NCI-H524 (cell line): ENCODE measurements around the gene CCDC8.
"Not testable (repeated sequence)": the region's sequence is repeated elsewhere in the genome, so short reads cannot be mapped to it uniquely, and the experiment has no call there.

Experiments
- DNase-seq, 2 experiments: peaks; one replicate each; lab custom pipeline; 2025; lab: John Stamatoyannopoulos, UW

Gene CCDC8

DNA sequence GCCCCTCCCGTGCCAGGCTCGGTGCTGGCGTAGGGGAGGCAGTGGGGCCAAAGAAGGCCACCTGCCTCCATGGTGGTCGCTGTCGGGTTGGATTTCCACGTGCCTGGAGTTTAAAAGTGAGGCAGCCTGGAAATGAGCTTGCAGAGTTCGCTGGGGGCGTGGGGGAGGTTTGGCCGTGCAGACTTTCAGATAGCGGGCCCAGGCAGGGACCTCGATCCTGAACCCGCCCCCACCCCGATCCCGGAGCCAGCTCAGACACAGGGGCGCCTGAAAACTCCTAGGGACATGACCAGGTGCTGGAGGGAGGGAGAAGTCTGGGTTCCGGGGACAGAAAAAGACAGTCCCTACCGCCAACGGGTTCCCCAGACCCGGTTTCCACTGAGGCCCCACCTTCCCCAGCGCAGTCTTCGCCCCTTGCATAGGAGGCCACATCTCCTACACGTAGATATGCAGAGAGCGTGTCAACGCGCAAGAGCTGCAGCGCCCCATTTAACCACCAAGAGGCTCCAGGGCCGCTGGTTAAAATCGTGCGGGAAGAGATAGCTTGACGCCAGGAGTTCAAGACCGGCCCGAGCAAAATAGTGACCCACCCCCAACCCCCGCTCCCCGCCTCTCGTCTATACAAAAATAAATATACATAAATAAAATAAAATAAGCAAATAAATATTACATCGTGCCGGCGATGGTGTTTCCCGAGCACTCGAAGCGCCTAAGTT lies 8.5 kb downstream of the CCDC8 start:
- no peak for DNase-seq

DNA sequence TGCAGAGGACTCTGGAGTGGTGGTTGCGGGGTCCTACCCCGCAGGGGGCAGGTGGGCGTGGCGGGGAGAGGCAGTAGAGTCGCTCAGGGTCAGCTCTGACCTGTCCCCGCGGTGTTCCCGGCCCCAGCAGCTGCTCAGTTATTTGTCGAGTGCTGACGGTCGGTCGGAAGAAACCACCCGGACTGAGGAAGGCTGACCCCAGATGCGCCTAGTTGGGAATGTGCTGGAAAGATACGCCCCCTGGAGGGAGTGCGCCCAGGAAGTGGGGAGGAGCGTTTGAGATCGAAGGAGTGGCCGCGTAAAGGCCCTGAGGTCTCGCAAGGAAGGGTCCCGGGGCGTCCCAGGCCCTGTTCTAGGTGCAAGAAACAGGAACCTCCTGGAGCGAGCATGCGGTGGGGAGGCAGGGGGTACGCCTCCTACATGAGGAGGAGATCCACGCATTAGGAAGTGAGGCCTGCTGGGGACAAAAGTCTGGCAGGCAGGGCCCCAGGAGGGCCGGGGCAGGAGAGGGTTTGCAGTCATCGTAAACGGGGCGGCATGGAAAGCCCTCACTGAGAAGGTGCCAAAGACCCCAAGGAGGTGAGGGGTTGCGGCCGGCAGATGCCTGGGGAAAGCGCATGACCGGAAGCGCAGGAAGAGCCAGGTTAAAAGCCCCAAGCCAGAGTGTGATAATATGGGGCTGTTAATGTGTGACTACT lies 9.2 kb downstream of the CCDC8 start:
- peak in 1 of 2 experiments; percentile 49 for DNase-seq

DNA sequence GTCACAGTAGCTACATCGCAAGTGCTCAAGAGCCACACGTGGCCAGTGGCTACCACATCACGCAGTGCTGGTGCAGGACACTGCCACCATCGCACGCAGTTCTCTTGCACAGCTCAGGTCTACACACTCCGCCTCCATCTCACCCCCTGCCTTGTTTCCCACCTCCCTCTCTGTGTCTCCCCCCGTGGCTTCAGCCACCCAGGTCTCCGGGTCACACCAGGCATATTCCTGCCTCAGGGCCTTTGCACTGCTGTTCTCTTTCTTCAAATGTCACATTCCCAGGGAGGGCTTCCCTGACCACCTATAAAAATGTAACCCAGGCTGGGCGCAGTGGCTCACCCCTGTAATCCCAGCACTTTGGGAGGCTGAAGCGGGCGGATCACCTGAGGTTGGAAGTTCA lies 10.6 kb downstream of the CCDC8 start:
- no peak for DNase-seq

DNA sequence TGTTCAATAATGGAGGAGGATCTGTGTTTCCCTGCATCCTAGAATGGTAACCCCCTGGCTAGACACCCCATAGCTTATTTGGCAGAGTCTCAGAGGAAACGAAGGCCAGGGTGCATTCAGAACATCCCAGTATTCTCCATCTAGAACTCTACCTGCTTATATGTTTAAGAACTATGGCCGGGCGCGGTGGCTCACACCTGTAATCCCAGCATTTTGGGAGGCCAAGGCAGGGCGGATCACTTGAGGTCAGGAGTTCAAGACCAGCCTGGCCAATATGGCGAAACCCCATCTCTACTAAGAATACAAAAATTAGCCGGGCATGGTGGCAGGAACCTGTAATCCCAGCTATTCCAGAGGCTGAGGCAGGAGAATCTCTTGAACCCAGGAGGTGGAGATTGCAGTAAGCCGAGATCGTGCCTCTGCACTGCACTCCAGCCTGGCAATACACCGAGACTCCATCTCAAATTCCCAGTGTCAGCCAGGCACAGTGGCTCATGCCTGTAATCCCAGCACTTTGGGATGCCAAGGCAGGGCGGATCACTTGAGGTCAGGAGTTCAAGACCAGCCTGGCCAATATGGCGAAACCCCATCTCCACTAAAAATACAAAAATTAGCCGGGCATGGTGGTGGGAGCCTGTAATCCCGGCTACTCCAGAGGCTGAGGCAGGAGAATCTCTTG lies 15.4 kb downstream of the CCDC8 start:
- DNase-seq: not testable (repeated sequence)

DNA sequence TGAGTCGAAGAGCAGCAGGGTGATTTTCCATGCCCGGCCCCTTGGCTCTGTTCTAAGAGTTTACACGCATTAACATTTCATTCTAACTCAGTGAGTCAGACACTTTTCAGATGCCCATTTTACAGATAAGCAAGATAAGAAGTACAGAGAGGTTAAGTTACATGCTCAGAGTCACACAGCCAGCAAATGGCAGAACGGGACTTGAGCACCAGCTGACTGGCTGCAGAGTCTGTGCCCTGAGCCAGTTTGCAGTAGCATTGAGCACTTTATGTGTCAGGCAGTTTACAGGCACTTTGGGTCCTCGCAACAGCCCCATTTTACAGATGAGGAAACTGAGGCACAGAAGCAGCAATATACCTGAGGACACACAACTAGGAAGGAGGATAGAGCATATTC lies 19.0 kb downstream of the CCDC8 start:
- DNase-seq: no peak

DNA sequence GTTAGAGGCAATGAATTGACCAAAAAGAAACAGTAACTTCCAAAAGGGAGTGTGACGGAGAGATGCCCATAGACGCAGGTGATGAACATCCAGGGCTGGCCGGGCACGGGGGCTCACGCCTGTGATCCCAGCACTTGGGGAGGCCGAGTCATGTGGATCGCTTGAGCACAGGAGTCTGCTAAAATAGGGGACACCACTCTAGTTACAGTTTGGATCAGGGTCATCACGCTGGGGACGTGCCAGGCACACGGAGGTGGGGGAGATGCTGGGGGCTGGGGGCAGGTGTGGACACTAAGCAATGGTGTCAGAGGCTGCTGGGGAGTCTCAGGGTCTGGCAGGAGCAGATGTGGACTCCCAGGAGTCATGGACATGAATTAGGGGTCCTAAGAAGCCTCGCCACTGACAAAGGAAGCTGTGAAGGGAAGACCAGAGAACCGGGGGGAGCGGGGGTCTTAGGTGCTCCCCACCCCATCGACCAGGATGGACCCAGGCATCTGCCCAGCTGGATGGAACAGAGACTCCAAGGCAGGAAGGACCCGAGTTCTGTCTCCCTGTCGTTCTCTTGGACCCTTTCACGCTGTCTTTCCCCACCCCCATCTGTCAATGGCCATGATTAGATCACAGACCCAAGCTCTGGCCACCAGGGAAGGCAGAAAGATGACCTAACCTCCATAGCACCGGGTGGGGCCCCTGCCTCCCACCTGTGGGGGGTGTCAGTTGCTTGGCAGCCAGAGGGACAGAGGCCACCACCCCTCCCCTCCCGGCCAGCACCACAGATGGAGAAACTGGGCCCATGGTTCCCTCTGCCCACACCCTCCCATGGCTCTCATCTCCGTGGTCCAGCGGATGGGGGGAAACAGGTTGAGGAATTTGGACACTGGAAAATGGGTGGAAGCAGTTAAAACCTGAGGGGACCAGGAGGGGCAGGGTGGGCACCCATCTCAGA lies 19.6 kb downstream of the CCDC8 start:
- DNase-seq: no peak

DNA sequence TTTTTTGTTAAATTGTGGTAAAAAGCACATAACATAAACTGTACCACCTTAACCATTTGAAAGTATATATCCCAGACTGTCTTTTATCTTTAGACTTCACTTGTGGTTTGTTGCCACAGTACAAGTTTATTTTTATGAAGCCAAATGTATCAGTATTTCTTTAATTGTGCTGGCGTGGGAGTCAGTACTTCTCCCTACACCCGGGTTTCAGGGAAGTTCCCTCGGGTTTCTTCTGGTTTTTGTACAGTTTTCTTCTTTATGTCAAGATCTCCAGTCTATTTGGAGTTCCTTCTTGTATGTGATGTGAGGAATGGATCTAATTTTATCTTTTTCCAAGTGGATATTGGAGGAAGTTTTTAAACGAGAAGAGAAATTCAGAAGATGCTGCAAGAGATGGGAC lies 20.5 kb downstream of the CCDC8 start:
- DNase-seq: no peak

DNA sequence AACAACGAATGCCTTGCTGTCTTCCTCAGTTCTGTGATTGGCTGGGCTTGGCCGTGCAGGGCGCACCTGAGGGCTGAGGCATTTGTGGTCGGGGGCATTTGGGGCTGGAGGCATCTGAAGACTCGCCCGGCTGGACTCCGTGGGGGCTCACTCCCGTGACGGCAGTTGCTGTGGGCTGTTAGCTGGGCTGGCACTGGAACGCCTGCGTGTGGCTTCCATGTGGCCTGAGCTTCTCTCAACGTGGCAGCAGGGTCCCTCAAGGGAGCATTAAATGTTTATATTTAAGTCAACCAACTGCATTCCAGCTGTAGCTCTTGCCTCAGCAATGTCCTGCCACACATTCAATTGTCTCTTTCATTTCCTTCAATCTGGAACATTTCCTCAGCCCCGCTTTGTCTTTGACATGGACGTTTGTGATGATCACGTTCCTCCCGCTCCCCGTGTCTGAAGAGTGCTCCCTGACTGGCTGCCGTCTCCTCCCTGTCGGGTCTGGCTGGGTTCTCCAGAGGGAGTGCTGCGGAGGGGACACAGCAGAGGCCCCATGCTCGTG lies 21.0 kb downstream of the CCDC8 start:
- no peak for DNase-seq

DNA sequence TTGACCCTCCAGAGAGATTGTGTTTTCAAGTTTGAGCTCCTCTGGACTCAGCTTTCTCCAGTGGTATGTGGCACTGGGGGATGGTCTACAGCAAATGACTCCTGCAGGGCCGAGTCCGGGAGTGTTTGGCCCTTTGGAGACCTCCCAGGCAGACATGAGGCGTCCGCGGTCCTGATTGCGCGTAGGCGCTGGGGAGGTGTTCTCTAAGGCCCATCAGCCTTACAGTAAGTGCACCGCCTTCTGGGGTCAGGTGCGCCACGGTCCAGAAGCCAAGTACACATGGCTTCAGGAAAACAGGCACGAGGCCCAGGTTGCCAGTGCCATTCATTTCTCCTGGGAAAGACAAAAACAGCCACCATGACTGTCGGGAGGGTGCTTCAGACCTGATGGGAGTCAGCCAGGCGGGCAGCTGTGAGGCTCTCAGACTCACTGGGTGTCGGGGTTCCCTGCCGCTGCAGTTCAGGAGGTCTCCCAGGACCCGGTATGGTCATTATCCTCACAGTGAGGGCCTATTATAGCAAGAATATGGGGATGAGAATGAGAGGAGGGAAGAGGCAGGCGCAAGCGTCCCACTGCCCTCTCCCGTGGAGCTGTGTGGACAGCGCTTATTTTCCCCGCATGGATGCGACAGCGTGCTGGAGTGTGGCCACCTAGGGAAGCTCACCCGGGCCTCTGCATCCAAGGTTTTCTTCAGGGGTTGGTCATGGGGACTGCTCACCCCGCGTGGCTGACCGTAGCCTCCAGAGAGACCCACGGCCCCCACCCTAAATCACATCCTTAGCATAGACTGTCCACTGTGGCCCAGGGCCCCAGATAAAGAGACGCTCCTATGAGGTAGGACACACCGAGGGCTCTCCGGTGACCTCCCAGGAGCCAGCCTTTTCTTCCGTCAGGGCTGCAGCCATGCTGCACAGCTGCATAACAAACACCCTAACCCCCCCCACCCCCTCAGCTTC lies 21.8 kb downstream of the CCDC8 start:
- DNase-seq: no peak

DNA sequence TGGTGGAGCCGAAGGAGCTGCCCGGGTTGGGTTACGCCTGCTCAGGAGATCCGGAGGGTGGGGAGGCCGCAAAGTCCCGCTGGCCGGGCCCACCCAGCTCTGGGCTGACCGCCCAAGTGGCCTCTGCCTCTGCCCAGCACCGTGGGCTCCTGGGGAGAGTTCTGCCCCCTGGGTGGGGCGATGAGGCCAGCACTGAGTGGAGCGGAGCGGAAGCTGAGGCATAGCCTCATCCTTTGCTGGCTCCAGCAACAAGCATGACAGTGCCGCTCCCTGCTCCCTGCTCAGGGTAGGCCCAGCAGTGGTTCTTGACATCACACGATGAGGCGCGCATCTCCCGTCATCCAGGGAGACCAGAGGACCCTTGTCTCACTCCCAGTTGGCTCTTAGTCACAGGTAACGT lies 22.5 kb downstream of the CCDC8 start:
- DNase-seq: no peak

DNA sequence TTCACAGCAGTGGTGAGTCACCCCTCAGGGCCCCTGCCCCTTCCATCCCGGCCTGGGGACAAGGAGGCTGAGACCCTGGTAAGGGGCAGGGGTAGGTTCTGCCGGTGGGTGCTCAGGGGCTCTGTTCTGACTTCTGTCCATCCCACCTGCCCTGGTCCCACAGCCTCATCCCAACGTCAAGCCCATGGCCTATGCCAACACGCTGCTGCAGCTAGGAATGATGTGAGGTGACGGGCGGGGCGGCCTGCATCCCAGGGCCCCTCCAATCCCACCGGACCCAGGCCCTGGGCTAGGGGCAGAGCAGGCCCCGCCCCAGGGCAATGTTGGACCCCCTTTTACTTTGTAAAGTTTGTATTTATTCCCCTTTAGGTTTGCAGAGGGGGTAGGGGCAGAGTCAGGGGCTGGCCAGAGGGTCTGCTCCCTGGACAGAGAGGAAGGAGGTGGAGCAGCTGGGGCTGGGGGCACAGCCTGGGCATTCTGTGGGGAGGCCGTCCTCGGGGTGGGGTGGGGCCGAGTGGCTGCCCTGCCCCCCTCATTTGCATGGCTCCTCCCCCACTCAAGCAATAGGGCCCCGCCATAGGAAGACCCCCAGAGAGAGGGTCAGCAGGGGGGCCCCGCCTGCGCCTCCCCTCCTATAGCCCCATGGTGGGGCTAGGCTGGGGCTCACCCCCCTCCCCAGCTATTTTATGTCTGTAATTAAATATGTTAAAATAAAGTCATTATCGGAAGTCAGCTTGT lies 23.1 kb downstream of the CCDC8 start:
- DNase-seq: no peak

DNA sequence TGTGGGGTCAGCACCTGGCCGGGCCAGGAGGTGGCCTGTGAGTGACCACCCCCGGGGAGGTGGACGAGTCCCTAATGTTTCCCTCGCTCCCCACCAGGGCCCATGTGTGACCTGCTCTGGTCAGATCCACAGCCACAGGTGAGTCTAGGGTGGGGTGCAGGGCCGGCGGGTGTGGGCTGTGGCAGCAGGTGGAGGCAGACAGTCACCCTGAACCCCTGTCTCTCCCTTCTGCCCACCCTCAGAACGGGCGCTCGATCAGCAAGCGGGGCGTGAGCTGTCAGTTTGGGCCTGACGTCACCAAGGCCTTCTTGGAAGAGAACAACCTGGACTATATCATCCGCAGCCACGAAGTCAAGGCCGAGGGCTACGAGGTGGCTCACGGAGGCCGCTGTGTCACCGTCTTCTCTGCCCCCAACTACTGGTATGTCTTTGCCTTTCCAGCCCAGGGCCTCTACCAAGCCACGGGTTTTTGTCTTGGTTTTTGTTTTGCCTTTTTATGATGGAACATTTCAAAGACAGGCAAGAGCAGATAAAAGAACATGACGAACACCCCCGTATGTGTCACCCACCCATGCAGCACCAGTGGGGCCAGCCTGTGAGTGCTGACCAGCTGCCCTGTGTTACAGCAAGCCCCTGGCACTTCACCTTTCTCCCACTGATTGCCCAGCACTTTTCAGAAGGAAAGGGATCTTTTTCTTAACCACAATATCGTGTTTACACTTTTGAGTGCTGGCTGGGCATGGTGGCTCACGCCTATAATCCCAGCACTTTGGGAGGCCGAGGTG lies 24.9 kb downstream of the CCDC8 start:
- DNase-seq: no peak

DNA sequence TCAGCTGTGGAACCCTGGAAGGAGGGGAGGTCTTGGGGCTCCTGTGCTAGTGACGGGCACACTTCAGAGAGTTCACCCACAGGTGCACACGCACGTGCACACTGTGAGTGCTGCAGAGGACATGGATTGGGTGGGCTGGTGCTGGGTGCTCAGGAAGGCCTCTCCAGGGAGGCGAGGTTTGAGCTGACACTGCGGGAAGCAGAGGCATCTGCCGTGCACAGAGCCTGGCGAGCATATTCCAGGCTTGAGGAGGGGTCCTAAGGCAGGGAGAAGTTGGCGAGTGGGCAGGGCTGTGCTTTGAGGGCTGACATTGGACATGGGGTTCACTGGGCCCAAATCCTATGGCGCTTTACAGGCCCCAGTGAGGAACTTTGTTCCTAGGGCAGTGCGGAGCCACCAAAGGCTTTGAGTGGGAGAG lies 25.6 kb downstream of the CCDC8 start:
- no peak for DNase-seq

DNA sequence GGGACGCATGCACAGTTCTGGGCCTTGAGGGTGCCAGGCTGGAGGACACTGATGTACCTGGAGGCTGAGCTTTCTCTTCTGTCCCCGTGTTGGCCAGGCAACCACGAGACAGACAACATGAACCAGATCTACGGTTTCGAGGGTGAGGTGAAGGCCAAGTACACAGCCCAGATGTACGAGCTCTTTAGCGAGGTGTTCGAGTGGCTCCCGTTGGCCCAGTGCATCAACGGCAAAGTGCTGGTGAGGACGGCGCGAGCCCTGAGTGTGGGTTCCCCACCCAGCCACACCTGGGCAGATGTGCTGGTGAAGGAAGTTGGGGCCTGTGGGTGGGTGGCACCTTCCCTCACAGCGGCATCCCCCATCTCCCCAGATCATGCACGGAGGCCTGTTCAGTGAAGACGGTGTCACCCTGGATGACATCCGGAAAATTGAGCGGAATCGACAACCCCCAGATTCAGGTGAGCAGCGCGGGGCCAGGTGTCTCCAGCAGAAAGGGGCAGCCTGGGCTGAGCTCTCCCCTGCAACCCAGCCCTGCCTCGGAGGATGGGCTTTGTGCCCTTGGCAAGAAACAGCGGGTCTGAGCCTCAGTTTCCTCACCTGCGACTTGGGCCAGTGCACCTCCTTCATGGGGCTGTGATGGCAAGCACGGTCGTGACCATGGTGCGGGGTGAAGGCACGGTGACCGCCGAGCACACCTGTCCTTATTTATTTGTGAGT lies 26.2 kb downstream of the CCDC8 start:
- no peak for DNase-seq

DNA sequence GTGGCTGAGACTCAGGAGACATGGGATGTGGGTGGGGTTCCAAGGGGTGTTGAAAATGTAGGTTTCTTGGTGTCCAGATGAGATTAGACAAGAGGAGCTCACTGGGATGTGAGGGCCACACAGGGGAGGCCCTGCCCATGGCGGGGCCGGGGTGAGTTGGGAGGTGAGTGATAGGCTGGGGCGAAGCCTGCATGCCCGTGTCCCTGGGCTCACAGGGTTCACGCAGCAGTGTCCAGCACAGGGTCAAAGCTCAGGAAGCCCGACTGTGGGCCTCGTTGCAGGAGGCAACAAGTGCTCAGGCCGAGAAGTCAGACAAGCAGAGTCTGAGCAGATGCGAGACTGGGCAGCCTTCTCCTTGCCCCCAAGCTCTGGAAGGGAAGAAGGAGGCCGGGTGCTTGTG lies 27.2 kb downstream of the CCDC8 start:
- DNase-seq: no peak

DNA sequence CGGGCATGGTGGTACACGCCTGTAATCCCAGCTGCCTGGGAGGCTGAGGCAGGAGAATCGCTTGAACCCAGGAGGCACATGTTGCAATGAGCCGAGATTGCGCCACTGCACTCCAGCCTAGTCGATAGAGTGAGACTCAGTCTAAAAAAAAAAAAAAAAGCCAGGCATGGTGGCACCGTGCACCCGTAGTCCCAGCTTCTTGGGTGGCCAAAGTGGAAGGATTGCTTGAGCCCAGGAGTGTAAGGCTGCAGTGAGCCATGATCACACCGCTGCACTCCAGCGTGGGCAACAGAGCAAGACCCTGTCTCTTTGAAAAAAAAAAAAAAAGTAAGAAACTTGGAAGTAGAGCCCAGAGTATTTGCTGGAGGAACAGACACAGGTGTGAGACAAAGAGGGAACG lies 27.7 kb downstream of the CCDC8 start:
- no peak for DNase-seq

DNA sequence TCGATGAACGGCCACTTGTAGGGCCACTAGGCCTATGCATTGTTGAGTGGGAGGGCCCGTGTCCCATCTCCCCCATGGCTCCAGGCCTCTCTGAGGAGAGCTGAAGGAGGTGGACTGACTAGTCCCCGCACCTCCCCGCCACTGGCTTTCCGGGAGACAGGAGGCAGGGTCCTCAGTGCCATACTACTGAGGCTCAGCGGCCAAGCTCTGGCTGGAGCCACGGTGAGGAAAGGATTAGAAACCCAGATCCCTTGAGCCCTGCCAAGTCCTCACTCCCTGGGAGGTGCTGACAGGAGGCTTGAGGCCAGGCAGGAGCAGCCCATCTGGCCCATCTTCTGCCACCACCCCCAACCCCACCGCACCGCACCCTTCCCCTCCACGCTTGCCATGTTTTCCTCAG lies 29.0 kb downstream of the CCDC8 start:
- peak; percentile 29 to 56 for DNase-seq

DNA sequence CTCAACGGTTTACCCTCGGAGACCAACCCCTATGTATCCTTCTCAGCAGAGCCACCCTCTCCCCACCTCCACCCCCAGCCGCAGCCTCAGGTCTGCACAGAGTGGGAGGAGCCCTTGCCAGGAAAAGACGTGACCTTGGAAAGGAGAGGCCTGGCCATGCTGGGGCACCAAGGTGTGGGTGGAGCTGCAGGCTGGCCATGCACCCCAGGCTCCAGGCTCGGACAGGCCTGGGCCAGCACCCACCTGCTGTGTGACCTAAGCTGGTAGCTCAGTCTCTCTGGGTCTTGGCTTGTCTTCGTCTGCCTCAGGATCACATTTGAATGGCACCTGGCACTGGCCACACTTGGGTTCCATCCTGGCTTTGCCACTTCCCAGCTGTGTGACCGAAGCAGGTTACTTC lies 29.5 kb downstream of the CCDC8 start:
- DNase-seq: no peak
